ENCODE measurements around the gene SDE2.
A peak's percentile ranks its signal among the peaks of the same experiment; 100 is the strongest.

The SDE2 gene

GRCh38 chr1:225946082-225946620, 53.0 kb downstream of the SDE2 start:
- no peak overlapping the region for H3K9ac ChIP-seq
- H3K4me2 ChIP-seq: no peak overlapping the region
- no peak overlapping the region for H3K4me3 ChIP-seq (IDR thresholded peaks at IDR 0.05; ENCODE audit: insufficient read depth, low read depth, low read length)
- H3K27me3 ChIP-seq (ENCODE audit: insufficient read depth, low read depth): no peaks in the 10 kb centered on the region
- no peak overlapping the region for H3K27ac ChIP-seq
- H3K4me1 ChIP-seq (ENCODE audit: low read depth, poor library complexity, severe bottlenecking): peaks cover 44% of the 10 kb centered on the region
- H3K36me3 ChIP-seq (ENCODE audit: insufficient read depth): no peaks in the 10 kb centered on the region
- no peak overlapping the region for H2AFZ ChIP-seq (ENCODE audit: low read depth)
- TF ChIP-seq CTCF (conservative IDR thresholded peaks at IDR 0.05; ENCODE audit: low read depth, low read length): no peak
- no peaks in the 10 kb centered on the region for H4K20me1 ChIP-seq (ENCODE audit: insufficient read depth)
- H3K79me2 ChIP-seq (ENCODE audit: insufficient read depth, low read depth): no peaks in the 10 kb centered on the region

GRCh38 chr1:225945564-225945963, 53.6 kb downstream of the SDE2 start:
- peaks cover 50% of the 10 kb centered on the region for H3K4me1 ChIP-seq (ENCODE audit: low read depth, poor library complexity, severe bottlenecking)
- TF ChIP-seq CTCF (conservative IDR thresholded peaks at IDR 0.05; ENCODE audit: low read depth, low read length): no peak
- no peak overlapping the region for H3K4me2 ChIP-seq
- H2AFZ ChIP-seq (ENCODE audit: low read depth): no peak overlapping the region; the same call in 1 of the 2 replicates
- H3K36me3 ChIP-seq (ENCODE audit: insufficient read depth): no peaks in the 10 kb centered on the region
- H3K79me2 ChIP-seq (ENCODE audit: insufficient read depth, low read depth): no peaks in the 10 kb centered on the region
- no peaks in the 10 kb centered on the region for H3K27me3 ChIP-seq (ENCODE audit: insufficient read depth, low read depth)
- no peaks in the 10 kb centered on the region for H4K20me1 ChIP-seq (ENCODE audit: insufficient read depth)
- H3K4me3 ChIP-seq (IDR thresholded peaks at IDR 0.05; ENCODE audit: insufficient read depth, low read depth, low read length): no peak overlapping the region
- H3K27ac ChIP-seq: no peak overlapping the region
- no peak overlapping the region for H3K9ac ChIP-seq

GRCh38 chr1:225944951-225945350, 54.2 kb downstream of the SDE2 start:
- H3K27ac ChIP-seq: peak overlapping the region; percentile 8; the same call in 1 of the 2 replicates
- no peak for TF ChIP-seq CTCF (conservative IDR thresholded peaks at IDR 0.05; ENCODE audit: low read depth, low read length)
- H3K4me1 ChIP-seq (ENCODE audit: low read depth, poor library complexity, severe bottlenecking): peaks cover 56% of the 10 kb centered on the region
- no peak overlapping the region for H3K4me3 ChIP-seq (IDR thresholded peaks at IDR 0.05; ENCODE audit: insufficient read depth, low read depth, low read length)
- H3K9ac ChIP-seq: no peak overlapping the region
- no peaks in the 10 kb centered on the region for H3K79me2 ChIP-seq (ENCODE audit: insufficient read depth, low read depth)
- no peaks in the 10 kb centered on the region for H4K20me1 ChIP-seq (ENCODE audit: insufficient read depth)
- H3K27me3 ChIP-seq (ENCODE audit: insufficient read depth, low read depth): no peaks in the 10 kb centered on the region
- peak overlapping the region; percentile 47; the same call in 1 of the 2 replicates for H2AFZ ChIP-seq (ENCODE audit: low read depth)
- H3K36me3 ChIP-seq (ENCODE audit: insufficient read depth): no peaks in the 10 kb centered on the region
- H3K4me2 ChIP-seq: peak overlapping the region; percentile 43; the same call in 1 of the 2 replicates

GRCh38 chr1:225944387-225944786, 54.8 kb downstream of the SDE2 start:
- no peaks in the 10 kb centered on the region for H3K27me3 ChIP-seq (ENCODE audit: insufficient read depth, low read depth)
- no peaks in the 10 kb centered on the region for H3K79me2 ChIP-seq (ENCODE audit: insufficient read depth, low read depth)
- H3K4me1 ChIP-seq (ENCODE audit: low read depth, poor library complexity, severe bottlenecking): peaks cover 59% of the 10 kb centered on the region
- H3K36me3 ChIP-seq (ENCODE audit: insufficient read depth): no peaks in the 10 kb centered on the region
- peak overlapping the region; percentile 43; the same call in 1 of the 2 replicates for H3K4me2 ChIP-seq
- no peak overlapping the region for H3K9ac ChIP-seq
- TF ChIP-seq CTCF (conservative IDR thresholded peaks at IDR 0.05; ENCODE audit: low read depth, low read length): no peak
- H3K27ac ChIP-seq: peak overlapping the region; percentile 8; the same call in 1 of the 2 replicates
- peak overlapping the region; percentile 47; the same call in 1 of the 2 replicates for H2AFZ ChIP-seq (ENCODE audit: low read depth)
- H4K20me1 ChIP-seq (ENCODE audit: insufficient read depth): no peaks in the 10 kb centered on the region
- H3K4me3 ChIP-seq (IDR thresholded peaks at IDR 0.05; ENCODE audit: insufficient read depth, low read depth, low read length): no peak overlapping the region

Measured in KMS-11 (cell line).